OCI-M2 (cell line): Measurements from ENCODE around the gene ZNF511.
"Not testable (repeated sequence)": the region's sequence is repeated elsewhere in the genome, so short reads cannot be mapped to it uniquely, and the experiment has no call there.

Source experiments
- DNase-seq: peaks from one replicate; lab custom pipeline; 2025; ENCODE audit not compliant: unreplicated experiment; lab: John Stamatoyannopoulos, UW

Gene ZNF511

GRCh38 chr10:133308421-133309099 lies at the start of gene ZNF511, which contains the start of gene TUBGCP2:
Gene ZNF511 (plus strand): TSS chr10:133308914. CDS start chr10:133308944, 30 bp downstream.
Gene TUBGCP2 (minus strand): TSS chr10:133308872. CDS start chr10:133302941, 5,931 bp downstream.
- no peak for DNase-seq

GRCh38 chr10:133259602-133259989 lies 49.1 kb upstream of the ZNF511 start:
- no peak for DNase-seq

GRCh38 chr10:133260895-133261725 lies 47.6 kb upstream of the ZNF511 start:
- peak; percentile 2 for DNase-seq

GRCh38 chr10:133261726-133262325 lies 46.9 kb upstream of the ZNF511 start:
- no peak for DNase-seq

GRCh38 chr10:133262696-133263095 lies 46.0 kb upstream of the ZNF511 start:
- DNase-seq = no peak

- DNase-seq = no peak
Observed at GRCh38 chr10:133263674-133264073, 45.0 kb upstream of the ZNF511 start.

GRCh38 chr10:133264461-133264860 lies 44.3 kb upstream of the ZNF511 start:
- DNase-seq = no peak

- DNase-seq = not testable (repeated sequence)
Observed at GRCh38 chr10:133265052-133265451, 43.7 kb upstream of the ZNF511 start.

- no peak for DNase-seq
Observed at GRCh38 chr10:133266056-133266795, 42.5 kb upstream of the ZNF511 start.

- DNase-seq = no peak
Observed at GRCh38 chr10:133267293-133267692, 41.4 kb upstream of the ZNF511 start.

GRCh38 chr10:133267829-133268228 lies 40.9 kb upstream of the ZNF511 start:
- no peak for DNase-seq

GRCh38 chr10:133268532-133268931 lies 40.2 kb upstream of the ZNF511 start:
- no peak for DNase-seq

- no peak for DNase-seq
Observed at GRCh38 chr10:133269367-133269766, 39.3 kb upstream of the ZNF511 start.

GRCh38 chr10:133270204-133270603 lies 38.5 kb upstream of the ZNF511 start:
- DNase-seq = no peak

- DNase-seq = no peak
Observed at GRCh38 chr10:133270773-133271297, 37.9 kb upstream of the ZNF511 start.

GRCh38 chr10:133271521-133272300 lies 37.0 kb upstream of the ZNF511 start:
- DNase-seq = no peak

- no peak for DNase-seq
Observed at GRCh38 chr10:133272301-133272963, 36.3 kb upstream of the ZNF511 start.

- no peak for DNase-seq
Observed at GRCh38 chr10:133272964-133273420, 35.7 kb upstream of the ZNF511 start.

- DNase-seq = no peak
Observed at GRCh38 chr10:133273534-133274143, 35.1 kb upstream of the ZNF511 start.
